Stomach smooth muscle (tissue), 2 donors: ENCODE data around the gene ETNK2.
A peak's percentile ranks its signal among the peaks of the same experiment; 100 is the strongest.

Source experiments
- H3K27ac ChIP-seq: one replicate; pipeline ENCODE4 v1.7.0; 2013; ENCODE audit warnings: mild to moderate bottlenecking, low read length, inconsistent platforms
- H3K27me3 ChIP-seq, 2 donors: one replicate each; pipeline ENCODE4 v1.7.0; 2013; ENCODE audit warnings: low read length in 2 of 2; ENCODE audit not compliant: insufficient read depth in 2 of 2, control insufficient read depth in 1 of 2
- H3K36me3 ChIP-seq, 2 donors: one replicate each; pipeline ENCODE4 v1.7.0; 2013; ENCODE audit warnings: low read length in 2 of 2; ENCODE audit not compliant: control insufficient read depth in 2 of 2, insufficient read depth in 2 of 2
- H3K4me1 ChIP-seq: one replicate; pipeline ENCODE4 v1.7.0; 2013; ENCODE audit warnings: low read length; ENCODE audit not compliant: control insufficient read depth, insufficient read depth
- H3K4me3 ChIP-seq, 2 donors: one replicate each; pipeline ENCODE4 v1.7.0; 2013; ENCODE audit warnings: low read length in 2 of 2
- H3K9ac ChIP-seq, 2 donors: one replicate each; pipeline ENCODE4 v1.7.0; 2013; ENCODE audit warnings: low read length in 2 of 2, mild to moderate bottlenecking in 1 of 2
- H3K9me3 ChIP-seq, 2 donors: one replicate each; pipeline ENCODE4 v1.7.0; 2013; ENCODE audit warnings: low read length in 2 of 2; ENCODE audit not compliant: control insufficient read depth in 2 of 2
- donor health status: healthy.
- donor health status: Pancreatic carcinoma.

ETNK2 gene

GRCh38 chr1:204087181-204087892 lies 64.5 kb downstream of the ETNK2 start:
- no peak overlapping the region for H3K9ac ChIP-seq
- peaks cover 0 to 2% of the 10 kb centered on the region in 2 donors for H3K27me3 ChIP-seq
- H3K4me3 ChIP-seq, result no peak overlapping the region
- H3K9me3 ChIP-seq, result no peaks in the 10 kb centered on the region
- H3K4me1 ChIP-seq, result peaks cover 37% of the 10 kb centered on the region
- no peaks in the 10 kb centered on the region for H3K36me3 ChIP-seq
- H3K27ac ChIP-seq, result peak overlapping the region; percentile 55

DNA sequence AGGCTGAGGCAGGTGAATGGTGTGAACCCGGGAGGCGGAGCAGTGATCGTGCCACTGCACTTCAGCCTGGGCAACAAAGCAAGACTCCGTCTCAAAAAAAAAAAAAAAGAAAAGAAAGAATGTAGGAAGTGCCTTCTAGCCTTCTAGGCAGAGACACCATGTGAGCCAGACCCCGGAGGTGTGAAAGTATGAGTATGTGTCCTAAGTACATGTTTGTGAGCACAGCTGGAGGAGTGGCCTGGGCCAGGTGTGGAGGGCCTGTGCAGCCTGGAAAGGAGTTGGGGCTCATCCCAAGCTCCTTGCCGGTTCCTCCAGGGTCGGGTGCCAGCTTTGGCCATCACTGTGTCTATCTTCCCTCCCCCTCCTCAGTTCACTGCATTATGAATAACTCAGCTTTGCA lies 66.0 kb downstream of the ETNK2 start:
- H3K36me3 ChIP-seq, result no peaks in the 10 kb centered on the region
- H3K9me3 ChIP-seq, result no peaks in the 10 kb centered on the region
- H3K4me3 ChIP-seq, result no peak overlapping the region
- H3K27me3 ChIP-seq, result peaks cover 0 to 2% of the 10 kb centered on the region in 2 donors
- no peak overlapping the region for H3K27ac ChIP-seq
- H3K9ac ChIP-seq, result no peak overlapping the region
- H3K4me1 ChIP-seq, result peaks cover 42% of the 10 kb centered on the region

DNA sequence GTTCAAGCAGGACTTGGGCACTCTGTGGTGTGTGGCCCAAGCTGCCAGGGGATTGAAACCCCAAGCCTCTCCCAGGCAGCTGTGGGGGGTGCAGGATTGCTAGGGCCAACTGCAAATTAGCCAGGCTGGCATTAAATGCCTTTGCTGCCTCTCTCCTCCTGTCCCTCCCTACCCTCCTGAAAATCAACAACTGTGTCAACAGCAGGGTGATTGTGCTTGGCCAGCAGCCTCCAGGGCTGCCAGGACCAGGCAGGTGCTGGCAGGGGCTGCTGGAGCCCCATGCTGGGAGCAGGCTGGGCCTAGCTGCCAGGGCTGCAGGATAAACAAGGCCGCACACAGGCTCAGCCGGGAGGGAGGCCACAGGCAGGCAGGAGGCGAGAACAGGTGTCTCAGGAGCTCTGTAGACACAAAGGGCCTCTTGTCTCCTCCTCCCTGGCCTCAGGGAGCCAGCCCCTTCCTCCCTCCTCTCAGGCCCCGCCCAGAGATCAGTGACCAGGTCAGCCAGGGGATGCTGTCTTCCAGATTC lies 67.5 kb downstream of the ETNK2 start:
- no peak overlapping the region for H3K9ac ChIP-seq
- H3K36me3 ChIP-seq, result no peaks in the 10 kb centered on the region
- peaks cover 0 to 4% of the 10 kb centered on the region in 2 donors for H3K27me3 ChIP-seq
- no peaks in the 10 kb centered on the region for H3K9me3 ChIP-seq
- H3K4me3 ChIP-seq, result no peak overlapping the region
- H3K27ac ChIP-seq, result no peak overlapping the region
- peaks cover 49% of the 10 kb centered on the region for H3K4me1 ChIP-seq

- H3K9ac ChIP-seq, result no peak overlapping the region
- H3K4me3 ChIP-seq, result no peak overlapping the region
- no peaks in the 10 kb centered on the region for H3K9me3 ChIP-seq
Measured at GRCh38 chr1:204083491-204083890, 68.4 kb downstream of the ETNK2 start.

GRCh38 chr1:204081791-204082513 lies 69.9 kb downstream of the ETNK2 start:
- H3K9ac ChIP-seq, result no peak overlapping the region
- no peak overlapping the region for H3K4me3 ChIP-seq
- peaks cover 32% of the 10 kb centered on the region for H3K4me1 ChIP-seq
- H3K27ac ChIP-seq, result no peak overlapping the region
- H3K36me3 ChIP-seq, result no peaks in the 10 kb centered on the region
- H3K27me3 ChIP-seq, result peaks cover 6 to 7% of the 10 kb centered on the region in 2 donors
- H3K9me3 ChIP-seq, result no peaks in the 10 kb centered on the region

More at GRCh38 chr1:204083491-204083890, 68.4 kb downstream of the ETNK2 start:
- H3K27ac ChIP-seq, result no peak overlapping the region
- H3K4me1 ChIP-seq, result peaks cover 45% of the 10 kb centered on the region
- H3K36me3 ChIP-seq, result no peaks in the 10 kb centered on the region
- peaks cover 0 to 6% of the 10 kb centered on the region in 2 donors for H3K27me3 ChIP-seq

GRCh38 chr1:204081164-204081790 lies 70.6 kb downstream of the ETNK2 start:
- Histone ChIP-seq H3K27ac (no peak overlapping the region), H3K36me3 (no peaks in the 10 kb centered on the region), H3K27me3 (peaks cover 8 to 9% of the 10 kb centered on the region in 2 donors), H3K9ac (no peak overlapping the region), H3K4me3 (no peak overlapping the region), H3K4me1 (peaks cover 33% of the 10 kb centered on the region), H3K9me3 (no peaks in the 10 kb centered on the region)
